D341Med (cell line): ENCODE measurements around the gene MAB21L1.

Experiments used
- DNase-seq: peaks from one replicate; pipeline ENCODE4 v3.0.0; 2012; ENCODE audit warnings: low spot score

MAB21L1 gene

DNA sequence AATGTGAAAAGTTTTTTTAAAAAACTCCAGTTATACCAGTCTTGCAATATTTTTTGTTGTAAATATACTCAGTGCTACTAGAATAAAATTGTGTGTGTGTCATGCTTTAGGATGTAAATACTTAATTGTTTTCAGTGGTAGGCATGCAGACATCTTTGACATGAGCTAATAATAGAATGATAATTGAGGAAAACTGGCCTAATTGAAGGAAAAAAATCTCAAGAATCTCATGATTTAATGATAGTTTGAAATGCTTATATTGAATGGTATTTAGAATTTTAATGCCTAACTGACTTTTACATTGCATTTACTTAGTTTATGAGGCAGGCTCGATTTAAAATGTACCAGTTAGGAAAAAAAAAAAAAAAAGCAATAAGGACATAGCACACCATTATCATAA, 3.2 kb upstream of the MAB21L1 start:
- DNase-seq: no peak

- DNase-seq: no peak
Measured at GRCh38 chr13:35479038-35479492, 2.6 kb upstream of the MAB21L1 start.

- DNase-seq: no peak
Measured at GRCh38 chr13:35478271-35479037, 2.0 kb upstream of the MAB21L1 start.

DNA sequence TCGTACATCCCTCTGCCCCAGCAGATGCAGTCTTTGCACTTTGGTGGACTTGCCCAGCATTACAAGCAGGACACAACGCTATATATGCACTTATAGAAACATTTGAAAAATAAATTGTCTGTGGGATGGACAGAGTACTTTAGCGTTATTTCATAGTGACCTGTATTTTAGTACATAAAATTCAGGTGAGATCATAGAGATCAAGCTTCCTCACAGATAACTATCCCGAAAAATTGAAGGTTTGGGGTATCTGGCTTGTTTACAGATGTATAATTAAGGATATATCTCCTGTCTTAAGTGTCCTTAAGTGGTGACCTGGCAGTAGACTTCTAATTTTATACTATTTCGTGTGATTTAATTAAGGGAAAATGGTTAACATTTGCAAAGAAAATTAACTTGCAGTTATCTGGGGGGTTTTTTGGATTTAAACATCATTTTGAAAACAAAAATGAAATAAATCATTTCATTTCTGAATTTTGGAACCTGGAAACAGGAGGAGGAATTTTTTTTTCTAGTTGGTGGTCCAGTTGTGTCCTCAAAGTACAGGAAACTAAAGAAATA, 977 bp upstream of the MAB21L1 start:
- DNase-seq: no peak

DNA sequence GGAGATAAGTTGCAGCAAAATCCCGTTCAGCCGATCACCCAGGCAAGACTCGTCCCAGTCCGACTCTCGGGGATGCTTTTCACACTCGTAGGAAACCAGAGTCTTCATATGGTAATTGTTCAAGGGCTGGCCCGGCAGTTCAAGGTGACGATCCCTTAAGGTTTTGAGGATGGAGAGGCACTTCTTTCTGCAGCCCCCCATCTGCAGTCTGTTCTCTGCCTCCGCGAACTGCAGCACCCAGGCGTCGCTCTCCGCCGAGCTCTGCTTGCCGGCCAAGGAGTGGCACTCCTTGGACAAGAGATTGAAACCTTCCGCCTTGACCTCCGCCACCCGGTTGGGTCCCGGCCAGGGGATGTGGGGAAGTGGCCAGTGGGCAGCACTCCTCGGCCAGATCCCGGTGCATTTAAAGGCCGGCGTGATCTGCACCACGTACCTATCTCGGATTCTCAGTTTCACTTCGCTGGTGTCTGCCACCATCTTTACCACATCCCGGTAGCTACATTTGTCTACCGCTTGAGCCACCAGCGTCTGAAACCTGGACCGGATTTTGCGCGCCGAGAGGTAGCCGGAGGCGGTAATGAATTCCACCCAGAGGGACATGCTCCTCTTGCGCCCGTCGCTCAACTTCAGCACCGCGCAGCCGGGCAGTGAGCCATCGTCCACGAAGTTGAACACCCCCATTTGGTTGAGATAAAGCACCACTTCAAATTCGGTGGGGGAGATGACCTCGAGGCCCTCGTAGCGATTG, 1.1 kb downstream of the MAB21L1 start:
- peak; percentile 58 for DNase-seq

DNA sequence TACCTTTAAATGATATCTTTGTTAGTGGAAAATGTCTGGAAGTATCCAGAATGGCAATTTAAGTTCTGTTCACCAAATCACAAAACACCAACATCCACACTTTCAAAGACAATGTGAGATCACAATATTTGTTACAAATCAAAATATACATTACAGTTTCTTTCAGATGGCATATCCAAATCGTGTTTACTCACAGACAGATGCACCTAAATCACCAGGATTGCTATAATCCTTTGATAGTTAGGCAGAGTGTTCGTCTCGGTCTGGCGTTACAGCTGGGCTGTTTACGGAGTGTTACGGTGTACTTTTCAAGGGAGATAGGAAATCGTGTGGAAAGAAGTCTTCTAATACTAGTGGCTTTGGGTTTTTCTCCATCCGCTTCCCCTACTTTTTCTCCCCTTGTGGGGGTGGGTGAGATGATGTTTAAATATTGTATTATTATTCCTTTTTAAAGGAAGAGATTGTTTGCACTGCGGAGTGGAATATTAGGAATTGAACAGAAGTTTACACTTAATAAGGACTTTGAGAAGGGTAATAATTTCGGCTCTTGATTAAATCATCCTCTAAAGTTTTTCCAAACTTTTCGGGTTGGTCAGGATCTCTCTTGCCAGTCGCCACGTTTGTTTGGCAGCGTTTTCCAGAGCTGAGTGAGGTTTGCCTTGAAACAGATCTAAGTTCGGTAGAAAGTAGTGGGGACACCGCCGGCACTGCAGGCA, 1.8 kb downstream of the MAB21L1 start:
- peak; percentile 47 for DNase-seq

DNA sequence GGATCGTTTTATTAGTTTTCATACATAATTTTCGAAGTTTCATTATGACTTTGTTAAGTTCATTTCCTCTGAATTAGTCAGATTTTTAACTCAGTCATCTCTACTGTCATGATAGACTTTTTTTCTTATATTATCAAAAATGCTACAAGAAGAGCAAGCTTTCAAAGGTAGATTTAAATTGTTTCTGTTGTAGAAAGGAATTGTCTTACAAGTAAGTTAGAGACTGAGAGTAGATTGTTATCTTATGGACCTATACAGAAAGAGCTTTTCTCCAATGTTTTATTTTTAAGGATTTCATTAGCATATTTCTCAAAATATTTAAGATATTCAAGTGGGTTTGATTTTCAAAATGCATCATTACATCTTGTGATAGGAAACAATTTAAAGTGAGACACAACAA, 2.7 kb downstream of the MAB21L1 start:
- no peak for DNase-seq

- no peak for DNase-seq
Measured at GRCh38 chr13:35473206-35473775, 3.2 kb downstream of the MAB21L1 start.

GRCh38 chr13:35472323-35472881, 4.1 kb downstream of the MAB21L1 start:
- DNase-seq: no peak

DNA sequence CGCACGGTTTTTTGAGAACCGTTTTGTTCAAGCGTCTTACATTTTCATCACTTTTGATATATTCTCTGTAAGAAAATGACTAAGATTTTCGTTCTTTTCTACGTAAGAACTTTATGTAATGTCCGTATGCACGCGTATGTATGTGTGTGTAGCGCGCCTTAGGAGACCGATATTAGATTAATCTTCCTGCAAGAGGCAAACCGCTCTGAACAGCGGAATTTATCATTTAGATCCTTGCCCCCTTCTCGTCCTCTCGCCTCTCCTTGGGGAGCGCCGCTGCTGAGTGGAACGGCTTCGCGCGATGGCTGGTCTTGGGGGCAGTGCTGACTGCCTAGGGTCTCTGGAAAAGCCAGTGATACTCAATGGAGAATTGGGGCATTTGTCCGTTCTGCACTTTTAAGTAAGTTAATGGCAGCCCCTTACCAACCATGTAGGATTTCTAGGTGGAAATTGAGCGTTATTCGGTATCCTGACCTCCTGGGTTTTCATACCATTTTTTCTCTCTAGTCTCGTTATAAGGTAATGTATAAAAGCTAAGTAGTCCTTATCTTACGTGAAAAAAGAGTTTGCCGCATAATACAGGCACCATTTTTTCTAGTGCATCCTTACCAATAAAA, 4.7 kb downstream of the MAB21L1 start:
- DNase-seq: no peak

GRCh38 chr13:35470671-35471661, 5.5 kb downstream of the MAB21L1 start:
- DNase-seq: peak; percentile 72

DNA sequence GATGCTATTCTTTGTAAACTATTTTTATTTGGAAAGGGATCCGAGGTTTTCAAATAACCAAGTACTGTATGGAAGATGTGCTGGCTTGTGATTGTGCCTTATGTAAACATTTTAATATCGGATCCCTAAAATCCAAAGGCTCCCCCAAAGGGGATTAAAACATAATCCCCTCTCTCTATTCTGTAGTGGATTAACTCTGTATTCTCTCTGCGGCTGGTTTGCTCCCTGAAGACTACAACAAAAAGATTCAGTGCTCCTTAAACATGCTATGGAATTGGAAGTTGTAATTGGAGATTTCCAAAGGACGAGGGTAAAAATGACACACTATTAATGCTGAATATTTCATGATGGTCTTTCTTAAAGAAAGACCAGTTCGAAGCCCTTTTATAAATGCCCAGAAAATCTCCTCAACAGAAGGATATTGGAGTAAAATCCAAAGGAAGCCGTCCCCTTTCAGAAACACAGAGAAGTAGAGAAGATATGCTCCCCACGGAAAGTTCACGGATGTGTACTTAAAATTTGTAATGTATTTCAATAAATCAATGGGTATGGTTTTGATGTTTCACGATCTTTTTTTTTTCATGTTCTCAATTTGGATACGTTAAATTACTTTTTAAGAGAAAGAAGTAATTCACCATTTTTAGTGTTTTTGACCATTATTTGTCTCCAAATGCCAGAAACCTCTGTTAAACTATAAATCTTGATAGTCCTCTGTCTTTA, 6.5 kb downstream of the MAB21L1 start:
- DNase-seq: peak; percentile 40

- DNase-seq: no peak
Measured at GRCh38 chr13:35468195-35468594, 8.3 kb downstream of the MAB21L1 start.

GRCh38 chr13:35465371-35465770, 11.1 kb downstream of the MAB21L1 start:
- no peak for DNase-seq

GRCh38 chr13:35460061-35460460, 16.4 kb downstream of the MAB21L1 start:
- no peak for DNase-seq

GRCh38 chr13:35457258-35457657, 19.2 kb downstream of the MAB21L1 start:
- no peak for DNase-seq

GRCh38 chr13:35455022-35455421, 21.5 kb downstream of the MAB21L1 start:
- DNase-seq: no peak

DNA sequence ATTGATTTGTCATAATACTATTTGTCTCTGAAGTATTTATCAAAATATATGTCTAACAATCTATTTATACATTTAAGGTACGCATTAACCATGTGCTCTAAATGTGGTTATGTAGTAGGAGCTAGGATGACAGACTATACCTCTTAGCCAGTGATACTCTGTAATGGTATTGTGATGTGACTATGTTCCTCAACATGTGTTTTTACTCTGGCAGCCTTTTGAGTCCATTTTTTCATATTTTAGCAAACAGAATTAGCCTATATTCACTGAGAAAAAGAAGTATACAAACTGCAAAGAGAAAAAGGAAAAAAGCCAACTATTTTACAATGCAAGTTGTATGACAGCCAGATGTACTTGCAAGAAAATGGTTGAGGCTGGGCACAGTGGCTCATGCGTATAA, 26.7 kb downstream of the MAB21L1 start:
- DNase-seq: no peak

- no peak for DNase-seq
Measured at GRCh38 chr13:35448465-35448864, 28.0 kb downstream of the MAB21L1 start.
